HG03097 (cell line): ENCODE measurements around the gene ACY1.
"Not testable (repeated sequence)": the region's sequence is repeated elsewhere in the genome, so short reads cannot be mapped to it uniquely, and the experiment has no call there.

ENCODE experiments used
- ATAC-seq: cut with Tn5 transposase; IDR thresholded peaks from one replicate; pipeline ENCODE4 v1.9.1; 2021; ENCODE audit not compliant: unreplicated experiment, low FRiP score

The ACY1 gene

DNA sequence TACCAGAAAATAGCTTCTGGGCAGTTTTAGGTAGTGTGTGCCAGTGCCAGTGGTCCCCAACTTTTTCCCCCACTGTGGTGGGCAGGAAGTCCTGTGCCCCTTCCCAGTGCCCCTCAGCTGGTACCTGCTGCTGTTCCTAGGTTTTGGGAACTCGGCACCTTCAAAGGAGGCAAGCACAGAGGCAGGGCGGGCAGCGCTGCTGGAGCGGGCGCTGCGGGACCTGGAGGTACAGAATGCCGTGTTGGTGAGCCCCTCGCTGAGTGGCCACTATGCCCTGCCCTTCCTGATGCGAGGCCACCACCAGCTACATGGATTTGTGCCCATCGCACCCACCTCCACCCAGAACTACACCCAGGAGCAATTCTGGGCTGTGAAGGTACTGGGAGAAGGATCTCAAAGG lies 3.1 kb upstream of the ACY1 start:
- ATAC-seq, result no peak

DNA sequence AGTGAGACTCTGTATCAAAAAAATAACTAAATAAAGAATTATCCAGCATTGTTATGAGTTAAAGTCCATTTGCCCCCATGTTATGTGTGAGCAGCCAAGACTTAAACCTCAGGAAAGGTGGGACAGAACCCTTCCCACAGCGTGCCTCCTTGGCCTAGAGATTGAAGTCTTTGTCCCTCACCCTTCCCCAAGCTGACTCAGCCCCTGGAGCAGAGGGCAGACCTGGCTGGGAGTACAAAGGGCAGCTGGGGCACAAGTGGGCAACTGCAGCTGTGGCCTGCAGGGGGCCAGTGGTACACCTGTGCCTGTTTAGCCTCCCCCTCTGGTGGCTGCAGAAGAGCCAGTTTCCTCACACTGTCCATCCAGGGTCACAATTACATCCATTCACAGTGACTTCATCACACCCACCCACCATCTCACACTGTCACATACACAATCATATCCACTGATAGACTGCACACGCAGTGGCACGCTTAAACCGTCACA lies 940 bp upstream of the ACY1 start:
- ATAC-seq, result peak; percentile 35

DNA sequence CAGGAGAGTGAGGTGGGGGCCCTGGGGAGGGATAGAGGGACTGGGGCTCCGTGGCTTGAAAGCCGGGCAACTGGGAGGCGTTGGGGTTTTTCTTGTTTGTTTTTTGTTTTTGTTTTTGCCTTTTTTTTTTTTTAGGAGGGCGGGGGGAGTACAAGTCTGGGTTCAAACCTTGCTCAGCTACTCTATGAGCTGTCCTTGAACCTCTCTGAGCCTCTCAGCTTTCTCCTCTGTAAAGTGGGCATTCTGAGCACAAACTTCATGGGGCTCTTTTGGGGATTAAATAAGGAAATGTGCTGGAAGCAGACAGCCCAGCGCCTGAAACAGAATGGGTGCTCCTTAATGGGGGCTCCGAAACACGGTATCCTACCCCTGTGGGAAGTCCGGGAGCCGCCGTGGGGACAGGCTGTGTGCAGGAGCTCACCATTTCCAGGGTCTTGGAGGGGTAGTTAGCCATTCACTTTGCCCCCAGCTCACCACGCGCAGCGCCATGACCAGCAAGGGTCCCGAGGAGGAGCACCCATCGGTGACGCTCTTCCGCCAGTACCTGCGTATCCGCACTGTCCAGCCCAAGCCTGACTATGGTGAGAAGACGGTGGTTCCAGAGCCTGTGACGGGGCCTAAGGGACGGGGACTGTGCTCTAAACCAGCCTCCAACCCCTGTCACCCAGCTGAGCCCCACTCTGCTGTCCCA lies 388 bp downstream of the ACY1 start:
- no peak for ATAC-seq

DNA sequence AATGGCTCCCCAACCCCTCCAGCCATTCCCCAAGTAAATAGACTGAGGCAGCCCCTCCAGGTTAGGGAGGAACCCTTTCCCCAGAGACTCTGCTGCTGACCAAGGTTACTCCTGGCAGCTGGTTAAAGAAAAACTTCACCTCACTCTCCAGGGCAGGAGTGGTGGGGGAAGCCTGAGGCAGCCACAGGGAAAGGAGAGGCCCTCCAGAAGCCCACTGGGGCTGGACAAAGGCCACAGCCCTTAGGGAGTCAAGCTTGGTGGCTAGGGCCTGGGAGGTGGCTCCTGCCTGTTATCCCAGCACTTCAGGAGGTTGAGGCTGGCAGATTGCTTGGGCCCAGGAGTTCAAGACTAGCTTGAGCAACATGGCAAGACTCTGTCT lies 923 bp downstream of the ACY1 start:
- no peak for ATAC-seq

DNA sequence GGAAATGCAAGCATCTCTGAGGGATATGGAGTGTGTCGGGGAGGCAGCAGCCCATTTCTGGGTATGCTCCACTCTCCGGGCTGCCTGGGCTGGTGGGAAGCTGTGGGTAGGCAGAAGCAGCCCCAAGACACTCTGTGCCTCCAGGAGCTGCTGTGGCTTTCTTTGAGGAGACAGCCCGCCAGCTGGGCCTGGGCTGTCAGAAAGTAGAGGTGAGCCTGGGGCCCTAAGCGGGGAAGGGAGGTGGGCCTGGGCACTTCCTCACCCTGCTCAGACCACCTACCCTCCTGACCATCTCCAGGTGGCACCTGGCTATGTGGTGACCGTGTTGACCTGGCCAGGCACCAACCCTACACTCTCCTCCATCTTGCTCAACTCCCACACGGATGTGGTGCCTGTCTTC lies 1.7 kb downstream of the ACY1 start:
- no peak for ATAC-seq

DNA sequence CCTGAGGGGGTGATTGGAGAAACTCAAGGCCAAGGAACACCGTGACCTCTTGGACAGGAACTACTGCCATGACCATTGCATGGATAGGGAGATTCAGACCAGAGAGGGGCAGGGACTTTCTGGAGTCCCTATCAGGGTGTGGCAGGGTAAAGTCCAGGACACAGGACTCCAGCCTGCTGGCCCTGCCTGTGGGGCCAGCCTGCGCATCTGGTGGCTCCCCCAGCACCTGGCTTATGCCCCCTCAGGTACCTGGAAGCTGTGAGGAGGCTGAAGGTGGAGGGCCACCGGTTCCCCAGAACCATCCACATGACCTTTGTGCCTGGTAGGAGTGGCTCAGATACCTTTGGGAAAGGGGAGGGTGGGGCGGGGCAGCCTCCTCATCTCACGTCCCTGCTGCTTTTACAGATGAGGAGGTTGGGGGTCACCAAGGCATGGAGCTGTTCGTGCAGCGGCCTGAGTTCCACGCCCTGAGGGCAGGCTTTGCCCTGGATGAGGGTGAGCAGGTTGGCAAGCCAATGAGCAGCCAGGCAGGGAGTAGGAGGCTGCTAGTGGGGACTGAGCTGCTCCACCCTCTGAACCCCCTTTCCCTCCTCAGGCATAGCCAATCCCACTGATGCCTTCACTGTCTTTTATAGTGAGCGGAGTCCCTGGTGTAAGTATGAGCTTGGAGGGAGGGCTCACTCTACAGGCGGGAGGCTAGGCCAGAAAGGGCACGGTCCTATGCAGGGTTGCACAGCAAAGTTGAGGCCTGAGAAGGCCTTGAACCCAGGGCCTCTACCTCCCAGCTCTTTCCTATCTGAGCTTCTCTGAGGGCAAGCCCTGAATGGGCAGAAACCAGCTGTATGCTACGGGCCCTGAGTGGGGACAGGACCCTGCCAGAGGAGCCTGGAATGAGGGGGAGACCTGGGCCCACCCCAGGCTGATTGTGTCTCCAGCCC lies 2.9 kb downstream of the ACY1 start:
- no peak for ATAC-seq

DNA sequence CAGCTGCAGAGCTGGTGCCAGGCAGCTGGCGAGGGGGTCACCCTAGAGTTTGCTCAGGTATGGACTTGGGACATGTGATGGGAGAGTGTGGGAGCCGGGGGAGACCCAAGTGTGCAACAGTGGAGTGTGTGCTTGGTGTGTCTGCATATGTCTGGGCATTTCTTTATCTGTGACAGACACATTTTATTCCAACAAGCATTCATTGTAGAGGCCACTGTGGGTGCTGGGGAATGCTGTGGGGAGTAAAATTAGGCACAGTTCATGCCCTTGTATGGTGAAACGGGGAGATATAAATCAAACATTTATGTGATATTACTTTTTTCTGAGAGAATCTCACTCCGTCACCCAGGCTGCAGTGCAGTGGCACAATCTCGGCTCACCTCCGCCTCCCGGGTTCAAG lies 4.2 kb downstream of the ACY1 start:
- no peak for ATAC-seq

DNA sequence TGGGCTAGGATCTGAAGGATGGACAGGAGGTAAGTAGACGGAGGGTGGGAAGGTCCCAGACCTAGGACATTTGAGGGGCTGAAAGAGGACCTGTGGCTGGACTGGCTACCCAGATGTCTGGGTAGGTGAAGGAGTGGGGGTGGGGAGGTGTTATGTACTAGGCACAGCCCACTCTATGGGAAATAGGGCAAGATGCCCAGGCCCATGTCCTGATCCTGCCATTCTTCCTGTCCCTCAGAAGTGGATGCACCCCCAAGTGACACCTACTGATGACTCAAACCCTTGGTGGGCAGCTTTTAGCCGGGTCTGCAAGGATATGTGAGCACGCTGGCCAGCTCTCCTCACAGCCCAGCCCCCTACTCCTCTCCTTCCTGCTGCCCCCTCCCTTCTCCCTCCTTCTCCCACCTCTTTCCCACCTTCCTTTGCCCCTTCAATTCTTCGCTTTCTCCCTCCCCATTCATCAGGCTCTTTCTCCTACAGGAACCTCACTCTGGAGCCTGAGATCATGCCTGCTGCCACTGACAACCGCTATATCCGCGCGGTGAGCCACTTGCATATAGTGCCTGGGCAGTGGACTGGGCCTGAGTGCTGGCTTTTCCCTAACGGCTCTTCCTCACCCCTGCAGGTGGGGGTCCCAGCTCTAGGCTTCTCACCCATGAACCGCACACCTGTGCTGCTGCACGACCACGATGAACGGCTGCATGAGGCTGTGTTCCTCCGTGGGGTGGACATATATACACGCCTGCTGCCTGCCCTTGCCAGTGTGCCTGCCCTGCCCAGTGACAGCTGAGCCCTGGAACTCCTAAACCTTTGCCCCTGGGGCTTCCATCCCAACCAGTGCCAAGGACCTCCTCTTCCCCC lies 5.2 kb downstream of the ACY1 start:
- ATAC-seq, result no peak

DNA sequence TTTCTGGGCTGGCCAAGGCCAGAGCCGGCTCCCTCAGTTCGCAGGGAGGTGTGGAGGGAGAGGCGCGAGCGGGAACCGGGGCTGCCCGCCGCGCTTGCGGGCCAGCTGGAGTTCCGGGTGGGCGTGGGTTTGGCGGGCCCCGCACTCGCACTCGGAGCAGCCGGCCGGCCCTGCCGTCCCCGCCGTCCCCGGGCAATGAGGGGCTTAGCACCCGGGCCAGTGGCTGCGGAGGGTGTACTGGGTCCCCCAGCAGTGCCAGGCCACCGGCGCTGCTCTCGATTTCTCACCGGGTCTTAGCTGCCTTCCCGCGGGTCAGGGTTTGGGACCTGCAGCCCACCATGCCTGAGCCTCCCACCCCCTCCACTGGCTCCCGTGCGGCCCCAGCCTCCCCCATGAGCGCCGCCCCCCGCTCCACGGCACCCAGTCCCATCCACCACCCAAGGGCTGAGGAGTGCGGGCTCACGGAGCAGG lies 7.2 kb downstream of the ACY1 start:
- ATAC-seq, result not testable (repeated sequence)

DNA sequence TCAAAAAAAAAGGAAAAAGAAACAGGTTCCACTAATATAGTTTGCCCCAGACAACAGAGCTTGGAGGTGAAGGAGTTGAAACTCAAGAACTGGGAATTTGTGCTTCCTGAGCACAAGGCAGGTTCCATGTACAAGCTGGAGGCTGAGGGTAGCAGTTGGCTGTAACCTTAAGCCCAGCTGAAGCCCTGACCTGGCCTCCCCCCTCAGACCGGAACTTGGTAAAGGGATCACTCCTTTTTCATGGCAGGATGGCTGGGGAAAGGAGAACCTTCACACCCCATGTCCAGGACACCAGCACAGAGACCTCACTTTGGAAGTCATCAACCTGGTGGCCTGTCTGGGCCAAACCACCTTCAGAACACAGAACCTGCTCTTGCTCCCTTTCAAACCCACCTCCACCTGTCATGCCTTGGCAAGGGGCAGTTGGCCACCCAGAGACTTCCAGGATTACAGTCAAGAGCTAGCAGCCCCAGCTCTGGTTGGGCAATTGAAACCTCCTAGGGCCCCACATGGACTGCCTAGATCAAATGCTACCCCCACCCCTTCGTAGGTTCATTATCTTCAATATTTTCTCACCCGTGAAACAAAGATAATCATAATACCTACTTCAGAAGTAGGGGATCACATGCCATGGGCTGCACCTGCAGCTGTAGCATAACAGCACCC lies 8.8 kb downstream of the ACY1 start:
- no peak for ATAC-seq

DNA sequence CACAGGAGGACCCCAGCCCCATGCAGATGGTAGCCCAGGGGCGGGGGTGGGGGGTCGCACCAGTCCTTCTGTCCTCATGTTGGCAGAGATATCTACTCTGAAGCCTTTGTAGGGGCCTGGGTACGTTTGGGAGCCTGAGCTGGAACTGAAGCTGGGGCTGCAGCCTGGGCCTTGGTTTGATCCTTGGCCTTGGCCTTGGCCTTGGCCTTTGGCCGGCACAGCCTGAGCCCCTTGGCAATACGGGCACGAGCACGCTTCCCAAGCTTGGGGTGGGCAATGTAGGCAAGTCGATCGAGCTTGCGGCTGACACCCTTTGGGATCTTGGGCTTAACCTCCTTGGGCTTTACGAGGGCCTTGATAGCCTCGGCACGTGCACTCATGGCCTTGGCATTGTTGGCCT lies 10.3 kb downstream of the ACY1 start:
- not testable (repeated sequence) for ATAC-seq

DNA sequence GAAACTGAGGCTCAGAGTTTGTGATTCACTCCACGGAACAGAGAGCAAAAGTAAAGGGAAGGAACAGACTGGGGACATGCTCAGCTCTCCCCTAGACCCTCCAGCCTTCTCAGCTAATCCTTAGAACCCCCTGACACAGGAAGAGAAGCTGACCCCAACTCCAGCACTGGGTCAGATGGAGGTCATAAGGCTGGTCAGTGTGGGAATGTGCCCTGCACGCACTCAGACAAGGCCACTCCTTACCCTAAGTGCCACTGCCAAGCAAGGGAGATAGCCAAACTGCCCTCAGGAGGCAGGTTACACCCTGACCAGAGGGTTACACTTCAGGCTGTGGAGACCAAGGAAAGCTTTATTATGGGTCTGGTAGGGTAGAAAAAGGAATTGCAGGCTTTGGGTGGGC lies 11.2 kb downstream of the ACY1 start:
- ATAC-seq, result no peak

DNA sequence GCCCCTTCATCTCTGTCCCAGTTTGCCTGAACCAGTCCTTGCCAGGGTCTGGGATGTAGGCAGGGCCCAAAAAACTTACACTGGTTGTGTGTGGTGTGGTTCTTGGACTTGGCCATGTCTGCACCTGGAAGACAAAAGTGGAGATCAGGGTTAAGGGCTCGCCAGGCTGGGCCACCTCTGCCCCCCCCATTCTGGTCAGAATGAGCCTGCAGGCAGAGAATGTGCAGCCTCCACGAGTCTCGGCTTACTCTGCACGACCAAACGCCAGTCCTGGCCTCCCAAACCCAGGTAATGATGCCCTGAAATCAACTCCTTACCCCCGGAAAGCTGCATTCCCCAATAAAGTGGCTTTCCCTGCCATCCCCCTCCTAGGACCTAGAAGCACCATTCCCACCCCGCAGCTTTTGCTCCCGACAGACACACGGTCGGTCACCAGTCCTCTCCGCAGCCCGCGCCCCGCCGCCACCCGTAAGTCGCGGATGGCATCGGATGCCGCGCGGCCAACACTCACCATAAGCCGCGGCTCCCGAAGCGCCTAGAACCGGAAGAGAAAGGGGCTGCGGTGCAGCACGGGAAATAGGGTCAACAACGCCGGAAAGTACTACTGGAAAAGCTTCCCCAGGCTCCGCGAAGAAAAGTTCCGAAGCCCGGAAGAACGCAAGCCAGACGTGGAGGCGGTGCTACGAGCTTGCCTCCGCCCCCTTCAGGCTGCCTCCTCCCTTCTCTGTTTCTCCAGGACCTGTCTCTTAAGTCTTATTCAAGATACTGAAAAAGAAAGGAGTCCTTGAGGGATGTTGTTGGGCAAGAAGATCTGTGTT lies 12.2 kb downstream of the ACY1 start, which contains the start of gene RPL29:
RPL29 (minus strand) TSS at position 550 of the 818 bp plus-strand sequence; CDS start at position 116, 434 bp downstream.
- ATAC-seq, result peak; percentile 79

DNA sequence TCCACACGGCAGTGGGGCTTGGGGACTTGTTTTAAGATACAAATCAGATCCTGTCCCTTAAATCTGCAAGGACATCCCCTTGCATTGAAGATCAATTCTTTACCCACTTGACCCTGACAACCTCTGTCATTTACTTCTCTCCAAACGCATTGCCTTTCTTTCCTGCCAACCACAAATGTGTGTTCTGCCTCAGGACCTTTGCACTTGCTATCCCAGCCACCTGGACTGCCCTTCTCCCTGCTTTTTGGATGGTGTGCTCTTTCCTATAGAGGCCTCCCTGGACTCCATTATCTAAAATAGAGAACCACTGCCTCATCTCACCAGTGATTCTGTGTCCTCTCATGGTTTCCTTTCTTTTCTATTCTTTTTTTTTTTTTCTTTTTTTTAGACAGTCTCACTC lies 13.8 kb downstream of the ACY1 start:
- ATAC-seq, result no peak

DNA sequence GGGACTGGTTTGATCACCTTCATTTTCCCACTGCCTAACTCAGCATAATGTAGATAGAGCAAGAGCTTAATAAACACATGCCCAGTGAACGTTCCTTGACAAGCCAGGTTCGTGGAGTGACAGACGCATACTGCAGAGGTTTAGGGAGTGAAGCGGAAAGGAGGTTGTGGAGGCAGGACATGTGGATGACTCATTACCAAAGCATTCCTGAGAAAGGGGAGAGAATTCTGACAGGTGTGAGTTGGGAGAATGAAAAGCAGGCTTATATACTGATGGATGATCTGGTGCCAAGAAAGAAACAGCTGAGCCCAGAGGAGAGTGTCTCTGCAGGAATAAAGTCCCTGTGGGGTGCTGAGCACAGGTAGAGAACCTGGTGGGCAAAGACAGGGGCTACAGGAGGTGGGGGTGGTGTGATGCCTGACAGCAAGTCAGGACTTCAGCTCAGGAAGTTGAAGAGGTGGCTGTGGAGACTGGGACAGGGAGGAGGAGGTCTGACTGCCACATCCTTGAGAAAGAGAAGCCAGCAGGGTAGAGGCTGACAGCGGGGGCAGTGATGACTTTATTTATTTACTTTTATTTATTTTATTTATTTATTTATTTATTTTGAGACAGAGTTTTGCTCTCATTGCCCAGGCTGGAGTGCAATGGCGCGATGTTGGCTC lies 14.7 kb downstream of the ACY1 start:
- ATAC-seq, result no peak

DNA sequence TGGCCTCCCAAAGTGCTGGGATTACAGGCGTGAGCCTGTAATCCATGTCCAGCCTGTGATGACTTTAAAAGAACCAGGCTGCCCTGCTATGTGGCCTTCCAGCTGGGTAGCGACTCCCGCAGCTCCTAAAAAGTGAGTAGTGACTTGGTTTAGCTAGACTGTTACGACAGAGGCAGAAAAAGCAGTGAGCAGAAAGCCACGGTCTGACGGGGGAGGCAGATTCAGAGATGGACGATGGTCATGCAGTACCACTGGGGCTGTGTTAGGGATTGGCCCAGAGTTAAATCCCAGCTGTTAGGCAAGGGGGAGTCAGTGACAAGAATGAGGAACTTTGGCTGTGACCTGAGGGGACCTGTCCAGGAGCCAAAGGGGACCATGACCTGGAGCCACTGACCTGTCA lies 15.4 kb downstream of the ACY1 start:
- no peak for ATAC-seq

DNA sequence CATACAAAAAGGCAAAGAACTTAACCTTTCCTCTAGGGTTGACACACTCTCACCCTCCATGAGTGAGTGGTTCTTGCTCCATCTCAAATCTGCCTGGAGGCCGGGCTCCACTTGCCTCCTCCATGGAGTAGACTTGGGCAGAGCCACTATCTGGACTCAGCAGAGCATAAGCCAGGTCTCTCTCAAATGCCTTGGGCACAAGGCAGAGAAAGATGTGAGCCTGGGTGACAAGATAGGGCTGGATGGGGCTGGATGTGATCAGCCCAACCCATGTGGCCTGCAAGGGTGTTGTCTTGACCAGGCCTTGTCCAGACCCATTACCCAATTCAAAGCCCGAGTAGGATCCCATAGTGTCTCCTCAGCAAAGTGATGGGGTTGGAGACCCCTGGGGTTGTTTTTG lies 16.5 kb downstream of the ACY1 start:
- ATAC-seq, result no peak

DNA sequence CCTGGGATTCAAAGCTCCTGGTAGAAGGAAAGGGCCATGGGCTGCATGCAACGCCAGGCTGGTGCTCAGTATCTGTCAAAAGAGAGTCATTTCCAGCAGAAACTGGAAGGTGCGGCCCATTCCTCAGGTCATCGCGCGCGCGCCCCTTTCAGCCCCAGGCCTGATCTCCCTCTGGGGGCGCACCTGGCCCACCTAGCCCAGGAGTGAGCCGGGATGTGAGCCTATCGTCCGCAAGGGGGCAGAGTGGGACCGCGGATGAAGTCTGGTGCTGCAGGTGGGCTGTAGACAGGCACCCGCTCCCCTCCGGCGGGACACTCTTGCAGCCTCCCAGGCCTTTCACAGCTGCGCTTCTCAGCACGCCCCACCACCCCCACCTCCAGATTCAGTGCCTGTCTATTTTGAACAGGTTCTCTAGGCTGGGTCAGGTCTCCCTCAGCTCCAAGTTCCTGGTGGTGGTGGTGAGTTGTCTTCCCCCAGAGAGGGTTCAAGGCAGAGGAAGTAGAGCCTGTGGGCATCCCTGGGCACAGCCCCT lies 18.2 kb downstream of the ACY1 start:
- peak; percentile 76 for ATAC-seq

DNA sequence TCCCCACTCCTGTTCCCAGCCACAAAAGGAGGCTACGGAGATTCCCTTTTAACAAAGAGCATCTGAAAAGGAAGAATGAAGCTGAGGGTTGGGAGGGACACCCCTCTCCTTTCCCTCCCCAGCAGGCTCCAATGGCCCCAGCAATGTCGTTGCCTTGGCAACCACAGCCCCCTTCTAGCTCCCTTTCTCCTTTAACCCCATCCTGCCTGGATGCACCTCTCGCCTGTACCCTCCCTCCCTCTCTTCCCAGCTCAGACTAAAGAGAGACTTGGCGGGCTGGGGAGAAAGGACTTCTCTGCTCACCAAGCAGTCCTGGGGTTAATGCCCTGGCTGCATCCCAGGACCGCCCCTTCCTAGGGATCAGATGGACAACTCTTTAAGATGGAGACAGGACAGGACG lies 19.4 kb downstream of the ACY1 start:
- no peak for ATAC-seq
